H9 (cell line): ENCODE measurements around the gene MBD3L2B. TPM values are rescaled to one million over a fixed set of nuclear protein-coding genes. Genes with fewer than 3 reads are reported as not detected.
"Not testable (repeated sequence)": the region's sequence is repeated elsewhere in the genome, so short reads cannot be mapped to it uniquely, and the experiment has no call there.

Source experiments
- DNase-seq: peaks from one replicate; pipeline ENCODE4 v3.0.0-alpha.2; 2017
- H2AFZ ChIP-seq: one replicate; pipeline ENCODE4 v1.6.1; 2013; ENCODE audit warnings: mild to moderate bottlenecking, low read length, control low read depth, moderate library complexity
- H2AK5ac ChIP-seq: 2 replicates; pipeline ENCODE4 v1.6.1; 2013; ENCODE audit warnings: low read length, control low read depth, mixed read lengths; ENCODE audit not compliant: insufficient read length
- H2BK120ac ChIP-seq: one replicate; pipeline ENCODE4 v1.6.1; 2013; ENCODE audit warnings: low read depth, mild to moderate bottlenecking, low read length, control low read depth, inconsistent platforms; ENCODE audit not compliant: poor library complexity, severe bottlenecking
- H2BK12ac ChIP-seq: 2 replicates; pipeline ENCODE4 v1.6.1; 2013; ENCODE audit warnings: low read length, control low read depth, mixed read lengths, low read depth; ENCODE audit not compliant: insufficient read length
- H2BK15ac ChIP-seq: 2 replicates; pipeline ENCODE4 v1.6.1; 2013; ENCODE audit warnings: low read depth, low read length, control low read depth
- H2BK20ac ChIP-seq: one replicate; pipeline ENCODE4 v1.6.1; 2013; ENCODE audit warnings: low read depth, mild to moderate bottlenecking, low read length, control low read depth, inconsistent platforms; ENCODE audit not compliant: poor library complexity, severe bottlenecking
- H2BK5ac ChIP-seq: 2 replicates; pipeline ENCODE4 v1.6.1; 2013; ENCODE audit warnings: low read length, control low read depth, mixed read lengths; ENCODE audit not compliant: insufficient read length
- H3K14ac ChIP-seq: 2 replicates; pipeline ENCODE4 v1.6.1; 2013; ENCODE audit warnings: low read length, control low read depth; ENCODE audit not compliant: insufficient read depth
- H3K18ac ChIP-seq: 2 replicates; pipeline ENCODE4 v1.6.1; 2013; ENCODE audit warnings: low read depth, mild to moderate bottlenecking, mixed read lengths, low read length, control low read depth; ENCODE audit not compliant: insufficient read length
- H3K23ac ChIP-seq: 2 replicates; pipeline ENCODE4 v1.6.1; 2013; ENCODE audit warnings: low read length, control low read depth, mixed read lengths, low read depth; ENCODE audit not compliant: insufficient read length
- H3K23me2 ChIP-seq: 2 replicates; pipeline ENCODE4 v1.6.1; 2013; ENCODE audit warnings: low read depth, mild to moderate bottlenecking, mixed read lengths, low read length, control low read depth; ENCODE audit not compliant: insufficient read length, poor library complexity, severe bottlenecking
- H3K27ac ChIP-seq: 2 replicates; pipeline ENCODE4 v1.5.1; 2013; ENCODE audit warnings: low read length, control low read depth, mixed read lengths, low read depth; ENCODE audit not compliant: insufficient read length
- H3K27me3 ChIP-seq: 2 replicates; pipeline ENCODE4 v1.6.1; 2013; ENCODE audit warnings: low read length, control low read depth, inconsistent platforms; ENCODE audit not compliant: insufficient read depth
- H3K4ac ChIP-seq: 2 replicates; pipeline ENCODE4 v1.6.1; 2013; ENCODE audit warnings: low read depth, mild to moderate bottlenecking, control low read depth, inconsistent platforms, low read length, moderate library complexity
- H3K4me1 ChIP-seq: 2 replicates; pipeline ENCODE4 v1.6.1; 2013; ENCODE audit warnings: low read length, control low read depth, inconsistent platforms; ENCODE audit not compliant: insufficient read depth
- H3K4me2 ChIP-seq: 2 replicates; pipeline ENCODE4 v1.6.1; 2013; ENCODE audit warnings: low read length, control low read depth, mixed read lengths; ENCODE audit not compliant: insufficient read length, insufficient read depth
- H3K56ac ChIP-seq: 2 replicates; pipeline ENCODE4 v1.6.1; 2013; ENCODE audit warnings: low read depth, mild to moderate bottlenecking, mixed read lengths, low read length, control low read depth; ENCODE audit not compliant: insufficient read length
- H3K79me1 ChIP-seq: 2 replicates; pipeline ENCODE4 v1.6.1; 2013; ENCODE audit warnings: low read depth, mild to moderate bottlenecking, moderate library complexity, low read length, control low read depth, inconsistent platforms; ENCODE audit not compliant: insufficient read depth, poor library complexity, severe bottlenecking
- H3K79me2 ChIP-seq: 2 replicates; pipeline ENCODE4 v1.6.1; 2013; ENCODE audit warnings: low read length, control low read depth, inconsistent platforms; ENCODE audit not compliant: insufficient read depth
- H3K9ac ChIP-seq: 2 replicates; pipeline ENCODE4 v1.6.1; 2013; ENCODE audit warnings: low read length, control low read depth, mixed read lengths; ENCODE audit not compliant: insufficient read length; ENCODE audit errors: extremely low read depth
- H3K9me3 ChIP-seq: one replicate; pipeline ENCODE4 v1.6.1; 2013; ENCODE audit warnings: low read depth, low read length, inconsistent platforms; ENCODE audit not compliant: control insufficient read depth
- H3T11ph ChIP-seq: one replicate; pipeline ENCODE4 v1.6.1; 2013; ENCODE audit warnings: mild to moderate bottlenecking, low read length, control low read depth, inconsistent platforms
- H4K20me1 ChIP-seq: one replicate; pipeline ENCODE4 v1.6.1; 2013; ENCODE audit not compliant: control insufficient read depth, insufficient read length, insufficient read depth
- H4K5ac ChIP-seq: 2 replicates; pipeline ENCODE4 v1.6.1; 2013; ENCODE audit warnings: low read depth, mild to moderate bottlenecking, mixed read lengths, low read length, control low read depth; ENCODE audit not compliant: insufficient read length
- H4K8ac ChIP-seq: replicated peaks from 2 replicates; pipeline ENCODE4 v1.6.1; 2013; ENCODE audit warnings: low read length, control low read depth, mixed read lengths, low read depth; ENCODE audit not compliant: insufficient read length
- H4K91ac ChIP-seq: 2 replicates; pipeline ENCODE4 v1.6.1; 2013; ENCODE audit warnings: low read depth, mild to moderate bottlenecking, moderate library complexity, mixed read lengths, low read length, control low read depth; ENCODE audit not compliant: insufficient read length
- H3K27ac Mint-ChIP-seq, 3 experiments: 2 replicates in 2 of 3; 3 replicates in 1 of 3; pipeline ENCODE4 v1.8.0; 2020 to 2021; ENCODE audit warnings: mixed read lengths in 3 of 3, mild to moderate bottlenecking in 1 of 3, moderate library complexity in 1 of 3
- H3K27me3 Mint-ChIP-seq: 2 replicates; pipeline ENCODE4 v1.8.0; 2021; ENCODE audit warnings: low read depth, mild to moderate bottlenecking, moderate library complexity, mixed read lengths
- H3K36me3 Mint-ChIP-seq, 3 experiments: 2 replicates in 2 of 3; 3 replicates in 1 of 3; pipeline ENCODE4 v1.8.0; 2020 to 2021; ENCODE audit warnings: low read depth in 3 of 3, mixed read lengths in 3 of 3; ENCODE audit not compliant: insufficient read depth in 1 of 3
- H3K4me1 Mint-ChIP-seq, 2 experiments: 2 replicates each; pipeline ENCODE4 v1.8.0; 2020; ENCODE audit warnings: mixed read lengths in 2 of 2
- H3K4me3 Mint-ChIP-seq, 2 experiments: 2 replicates in 1 of 2; 3 replicates in 1 of 2; pipeline ENCODE4 v1.8.0; 2020 to 2021; ENCODE audit warnings: mild to moderate bottlenecking in 2 of 2, mixed read lengths in 2 of 2, moderate library complexity in 1 of 2
- H3K9me3 Mint-ChIP-seq, 2 experiments: 2 replicates in 1 of 2; 3 replicates in 1 of 2; pipeline ENCODE4 v1.8.0; 2020; ENCODE audit warnings: mild to moderate bottlenecking in 2 of 2, mixed read lengths in 2 of 2, moderate library complexity in 1 of 2
- WGBS: extraction: QIAGEN DNeasy Blood & Tissue Kit; methylation state at CpG from one replicate; pipeline ENCODE4 v1.1.7; 2013; ENCODE audit warnings: missing lambda C conversion rate, low lambda C conversion rate, mixed read lengths; ENCODE audit not compliant: insufficient read length; ENCODE audit errors: extremely low coverage; 5-methylcytosine and 5-hydroxymethylcytosine counted together
- long read RNA-seq: library from polyadenylated mRNA; unstranded; transcript quantifications from one replicate; pipeline ENCODE4 v2.0.0, GENCODE V29; 2020
- total RNA-seq: library from RNA; stranded (reverse); gene quantifications from 2 replicates; pipeline ENCODE4 v1.2.1, GENCODE V29; 2021

Gene MBD3L2B
- total RNA-seq: not detected in 2 replicates
- long read RNA-seq: 0 reads

DNA sequence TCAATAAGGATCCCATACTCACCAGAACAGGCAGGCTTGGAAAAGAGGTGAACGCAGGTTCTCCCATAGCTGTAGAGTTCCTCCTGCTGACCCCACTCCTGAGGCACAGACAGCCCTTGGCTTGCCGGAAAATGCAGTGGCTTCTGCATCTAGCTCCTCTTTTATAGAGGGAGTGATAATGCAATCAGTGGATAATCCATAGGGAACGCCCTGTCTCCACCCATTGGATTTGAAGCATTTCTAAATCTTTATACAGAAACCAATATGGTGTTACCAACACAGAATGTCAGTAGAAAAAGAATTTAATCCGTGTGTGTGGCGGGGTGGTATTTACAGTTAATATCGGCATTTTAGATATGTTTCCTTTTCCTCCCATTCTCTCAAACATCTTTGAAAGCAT is at the start of gene MBD3L2B:
Gene MBD3L2B (minus strand): TSS at position 101 of the 400 bp plus-strand sequence. CDS start 34 bp downstream, at position 67.
- no CpG with 5 or more reads among the region's 6 CpGs for WGBS
- not testable (repeated sequence) for H2BK12ac ChIP-seq

More for the DNA sequence above, at the start of gene MBD3L2B:
- H3K14ac ChIP-seq, H3K23ac ChIP-seq, H3K9me3 ChIP-seq, H3K36me3 Mint-ChIP-seq, H3K27me3 Mint-ChIP-seq, H3K27ac ChIP-seq, H3K56ac ChIP-seq, H2BK15ac ChIP-seq, H3K27me3 ChIP-seq, H2AK5ac ChIP-seq, H3K4me2 ChIP-seq, H4K20me1 ChIP-seq, H3T11ph ChIP-seq, H4K5ac ChIP-seq, H3K4ac ChIP-seq, H3K4me1 ChIP-seq, DNase-seq, H3K4me3 Mint-ChIP-seq, H3K27ac Mint-ChIP-seq, H3K18ac ChIP-seq, H2BK120ac ChIP-seq, H2BK5ac ChIP-seq, H2AFZ ChIP-seq, H3K9ac ChIP-seq, H4K91ac ChIP-seq, H4K8ac ChIP-seq, H3K79me1 ChIP-seq, H2BK20ac ChIP-seq, H3K23me2 ChIP-seq, H3K4me1 Mint-ChIP-seq, H3K79me2 ChIP-seq: not testable (repeated sequence)
- H3K9me3 Mint-ChIP-seq: peaks cover 24 to 26% of the 10 kb centered on the region in 2 experiments
